GM12801 (cell line): ENCODE data around the gene SNTB2.

ENCODE experiments used
- CTCF ChIP-seq: IDR thresholded peaks from one replicate; pipeline ENCODE4 v1.5.1; 2011; ENCODE audit warnings: control low read depth; ENCODE audit not compliant: insufficient read length; ENCODE audit errors: extremely low read depth

Gene SNTB2

GRCh38 chr16:69310653-69311532 is 123.9 kb downstream of the SNTB2 start, which contains the start of gene VPS4A:
Gene VPS4A, plus strand, starts transcription at chr16:69311350. Its CDS starts 162 bp downstream, at chr16:69311512.
- TF ChIP-seq CTCF: peak; percentile 1

GRCh38 chr16:69311533-69312387 is 124.8 kb downstream of the SNTB2 start:
- TF ChIP-seq CTCF: no peak

- TF ChIP-seq CTCF: no peak
Observed at GRCh38 chr16:69313469-69313868, 126.5 kb downstream of the SNTB2 start.

- TF ChIP-seq CTCF: no peak
Observed at GRCh38 chr16:69314534-69314933, 127.6 kb downstream of the SNTB2 start.

GRCh38 chr16:69315486-69316311 is 128.7 kb downstream of the SNTB2 start:
- TF ChIP-seq CTCF: no peak

GRCh38 chr16:69316595-69317034 is 129.7 kb downstream of the SNTB2 start:
- TF ChIP-seq CTCF: no peak
